BE2C (cell line): ENCODE data around the gene ITIH4.

Experiments used
- DNase-seq: peaks from one replicate; pipeline ENCODE4 v3.0.0-alpha.2; 2020
- H3K27me3 ChIP-seq: fragments of 250-450 bp; sonication (Bioruptor Pico); 2 replicates; pipeline ENCODE4 v1.5.1; 2020; ENCODE audit warnings: mild to moderate bottlenecking
- H3K36me3 ChIP-seq: fragments of 250-450 bp; sonication (Bioruptor Pico); 2 replicates; pipeline ENCODE4 v1.5.1; 2020; ENCODE audit warnings: mild to moderate bottlenecking
- H3K4me1 ChIP-seq: fragments of 250-450 bp; sonication (Bioruptor Pico); 2 replicates; pipeline ENCODE4 v1.5.1; 2020
- H3K4me3 ChIP-seq: 2 replicates; pipeline ENCODE4 v1.5.1; 2011; ENCODE audit warnings: low read depth, low read length
- H3K9me3 ChIP-seq: fragments of 250-450 bp; sonication (Bioruptor Pico); 2 replicates; pipeline ENCODE4 v1.5.1; 2020
- TF ChIP-seq, protein P1 (sequence below): IDR thresholded peaks from 2 replicates; pipeline ENCODE4 v1.5.1; 2012; ENCODE audit warnings: mild to moderate bottlenecking, low read depth, low read length

The ITIH4 gene

DNA sequence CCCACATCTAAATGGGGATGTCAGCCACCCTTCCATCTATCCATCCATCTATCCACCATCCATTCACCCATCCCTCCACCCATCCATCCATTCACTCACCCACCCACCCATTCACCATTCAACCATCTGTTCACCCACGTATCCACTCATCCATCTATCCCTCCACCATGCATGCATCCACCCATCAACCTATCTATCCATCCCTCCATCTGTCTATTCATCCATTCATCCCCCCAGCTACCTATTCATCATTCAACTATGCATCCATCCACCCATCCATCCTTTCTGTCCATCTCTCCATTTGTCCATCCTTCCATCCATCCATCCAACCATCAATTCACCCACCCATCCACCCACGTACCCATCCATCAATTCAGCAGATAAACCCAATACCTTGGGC lies 21.3 kb downstream of the ITIH4 start:
- TF ChIP-seq, protein P1, sequence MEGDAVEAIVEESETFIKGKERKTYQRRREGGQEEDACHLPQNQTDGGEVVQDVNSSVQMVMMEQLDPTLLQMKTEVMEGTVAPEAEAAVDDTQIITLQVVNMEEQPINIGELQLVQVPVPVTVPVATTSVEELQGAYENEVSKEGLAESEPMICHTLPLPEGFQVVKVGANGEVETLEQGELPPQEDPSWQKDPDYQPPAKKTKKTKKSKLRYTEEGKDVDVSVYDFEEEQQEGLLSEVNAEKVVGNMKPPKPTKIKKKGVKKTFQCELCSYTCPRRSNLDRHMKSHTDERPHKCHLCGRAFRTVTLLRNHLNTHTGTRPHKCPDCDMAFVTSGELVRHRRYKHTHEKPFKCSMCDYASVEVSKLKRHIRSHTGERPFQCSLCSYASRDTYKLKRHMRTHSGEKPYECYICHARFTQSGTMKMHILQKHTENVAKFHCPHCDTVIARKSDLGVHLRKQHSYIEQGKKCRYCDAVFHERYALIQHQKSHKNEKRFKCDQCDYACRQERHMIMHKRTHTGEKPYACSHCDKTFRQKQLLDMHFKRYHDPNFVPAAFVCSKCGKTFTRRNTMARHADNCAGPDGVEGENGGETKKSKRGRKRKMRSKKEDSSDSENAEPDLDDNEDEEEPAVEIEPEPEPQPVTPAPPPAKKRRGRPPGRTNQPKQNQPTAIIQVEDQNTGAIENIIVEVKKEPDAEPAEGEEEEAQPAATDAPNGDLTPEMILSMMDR = no peak
- H3K4me3 ChIP-seq = no peak overlapping the region
- no peaks in the 10 kb centered on the region for H3K4me1 ChIP-seq
- H3K27me3 ChIP-seq = no peaks in the 10 kb centered on the region
- no peak for DNase-seq
- no peaks in the 10 kb centered on the region for H3K9me3 ChIP-seq
- no peaks in the 10 kb centered on the region for H3K36me3 ChIP-seq

DNA sequence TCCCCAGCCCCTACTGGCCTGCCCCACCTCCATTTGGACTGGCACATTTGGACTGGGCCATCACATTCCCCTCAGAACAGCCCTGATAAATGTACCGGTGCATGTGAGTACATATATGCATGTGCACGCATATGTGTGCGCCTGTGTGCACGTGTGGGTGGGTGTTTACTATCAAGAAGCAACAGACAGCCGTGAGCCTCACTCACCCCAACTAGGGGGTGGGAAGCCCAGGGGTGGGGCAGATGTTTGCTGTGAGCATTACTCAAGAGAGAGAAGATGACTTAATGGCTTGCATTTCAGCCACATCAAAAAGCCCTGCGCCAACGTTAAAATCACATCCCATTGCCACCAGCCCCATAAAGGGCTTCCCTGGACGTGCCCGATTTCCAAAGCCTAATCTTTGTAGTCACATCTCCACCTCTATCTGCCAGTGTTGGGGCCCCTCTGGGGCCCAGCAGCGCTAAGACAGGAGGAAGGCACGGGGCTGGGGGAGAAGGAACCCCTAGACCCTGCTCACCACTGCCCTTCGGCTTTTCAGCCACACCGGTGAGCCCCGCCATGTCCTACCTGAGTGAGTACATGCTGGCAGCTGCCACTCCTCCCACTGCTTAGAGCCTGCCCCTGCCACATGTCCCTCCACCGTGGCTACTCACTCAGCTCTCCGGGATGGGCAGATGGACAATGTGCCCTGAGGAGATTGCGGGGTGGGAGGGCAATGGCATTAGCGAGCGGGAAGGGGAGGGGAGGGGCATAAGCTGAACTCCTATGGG lies 25.0 kb downstream of the ITIH4 start:
- no peak for DNase-seq
- no peaks in the 10 kb centered on the region for H3K27me3 ChIP-seq
- H3K4me1 ChIP-seq = no peaks in the 10 kb centered on the region
- TF ChIP-seq, protein P1 = no peak
- no peaks in the 10 kb centered on the region for H3K36me3 ChIP-seq
- H3K9me3 ChIP-seq = no peaks in the 10 kb centered on the region
- H3K4me3 ChIP-seq = no peak overlapping the region

DNA sequence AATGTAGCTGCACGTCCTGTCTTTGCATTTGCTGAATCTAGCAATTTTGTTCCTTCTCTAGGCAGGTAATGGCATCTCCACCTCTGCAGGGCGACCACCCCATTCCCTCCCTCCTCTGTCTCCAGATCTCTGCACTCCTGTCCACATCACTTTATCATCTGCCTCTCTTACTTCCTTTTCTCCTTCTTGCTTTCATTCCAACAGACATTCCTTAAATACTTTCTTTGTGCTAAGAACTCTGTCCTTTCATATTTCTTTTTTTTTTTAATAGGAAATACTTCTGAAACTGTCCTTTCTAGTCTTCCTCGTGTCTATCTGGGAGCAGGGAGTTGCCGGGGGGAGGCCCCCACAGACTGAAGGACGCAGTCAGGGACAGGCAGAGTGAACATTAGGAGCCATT lies 28.6 kb downstream of the ITIH4 start:
- no peaks in the 10 kb centered on the region for H3K4me1 ChIP-seq
- H3K36me3 ChIP-seq = no peaks in the 10 kb centered on the region
- no peak for DNase-seq
- H3K27me3 ChIP-seq = no peaks in the 10 kb centered on the region
- no peak overlapping the region for H3K4me3 ChIP-seq
- TF ChIP-seq, protein P1 = no peak
- no peaks in the 10 kb centered on the region for H3K9me3 ChIP-seq

DNA sequence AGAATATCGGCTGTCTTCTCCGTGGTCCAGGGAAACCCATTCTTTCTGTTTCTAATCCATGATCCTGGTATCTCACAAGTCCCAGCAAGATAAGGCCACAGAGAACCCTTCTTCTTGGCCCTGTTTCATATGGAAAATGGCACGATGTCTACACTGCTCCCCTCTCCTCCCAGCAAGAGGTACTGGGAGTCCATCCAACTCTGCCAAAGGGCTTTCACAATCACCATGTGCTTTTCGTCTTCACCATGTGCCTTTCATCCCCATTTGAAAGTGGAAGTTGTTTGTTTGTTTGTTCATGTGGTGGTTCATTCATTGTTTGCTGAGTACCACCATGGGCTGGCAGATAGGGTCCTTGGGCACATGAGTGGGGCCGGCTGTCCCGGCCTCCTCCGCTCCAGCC lies 30.4 kb downstream of the ITIH4 start:
- no peak for DNase-seq
- H3K4me3 ChIP-seq = no peak overlapping the region
- no peaks in the 10 kb centered on the region for H3K9me3 ChIP-seq
- TF ChIP-seq, protein P1 = no peak
- no peaks in the 10 kb centered on the region for H3K36me3 ChIP-seq
- no peaks in the 10 kb centered on the region for H3K27me3 ChIP-seq
- H3K4me1 ChIP-seq = no peaks in the 10 kb centered on the region

DNA sequence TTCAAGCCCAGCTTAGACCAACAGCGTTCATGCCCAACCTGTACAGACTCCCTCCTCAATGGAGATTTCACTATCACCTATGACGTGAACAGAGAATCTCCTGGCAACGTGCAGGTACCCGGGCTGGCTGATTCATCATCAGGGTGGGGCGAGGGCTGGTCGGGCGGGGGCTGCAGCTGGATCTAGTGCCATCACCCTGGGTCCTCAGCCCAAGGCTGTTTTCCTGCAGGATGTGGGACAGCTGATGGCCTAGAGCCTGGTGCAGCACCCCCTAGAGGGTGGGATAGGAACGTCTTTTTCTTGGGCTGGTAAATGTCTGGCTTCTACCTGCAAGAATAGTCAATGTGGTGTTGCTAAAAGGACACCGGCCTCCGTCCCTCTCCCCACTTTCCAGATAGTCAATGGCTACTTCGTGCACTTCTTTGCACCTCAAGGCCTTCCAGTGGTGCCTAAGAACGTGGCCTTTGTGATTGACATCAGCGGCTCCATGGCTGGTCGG lies 31.4 kb downstream of the ITIH4 start:
- Histone ChIP-seq H3K4me1 (no peaks in the 10 kb centered on the region), H3K9me3 (no peaks in the 10 kb centered on the region)
- peak; percentile 14 for DNase-seq

More for the DNA sequence above, 31.4 kb downstream of the ITIH4 start:
- Histone ChIP-seq H3K27me3 (no peaks in the 10 kb centered on the region), H3K4me3 (no peak overlapping the region), H3K36me3 (no peaks in the 10 kb centered on the region)
- TF ChIP-seq, protein P1 = peak; percentile 41
